BLaER1 treated with 17β-estradiol and CSF1 and Interleukin-3, amounts not matched to agents 10 nM and 100 nM (cell line): ENCODE measurements around the gene KCNK15.

Experiments
- H3K27ac ChIP-seq, 11 experiments: shearing (Covaris generic); formaldehyde crosslinking; 2 replicates each; pipeline ENCODE4 v1.8.1; 2022
- H3K27me3 ChIP-seq, 11 experiments: shearing (Covaris generic); formaldehyde crosslinking; 2 replicates each; pipeline ENCODE4 v1.8.1; 2022
- H3K36me3 ChIP-seq, 11 experiments: shearing (Covaris generic); formaldehyde crosslinking; 2 replicates each; pipeline ENCODE4 v1.8.1; 2022
- H3K4me1 ChIP-seq, 10 experiments: shearing (Covaris generic); formaldehyde crosslinking; 2 replicates each; pipeline ENCODE4 v1.8.1; 2022
- H3K4me2 ChIP-seq, 11 experiments: shearing (Covaris generic); formaldehyde crosslinking; 2 replicates each; pipeline ENCODE4 v1.8.1; 2022
- H3K4me3 ChIP-seq, 10 experiments: shearing (Covaris generic); formaldehyde crosslinking; 2 replicates each; pipeline ENCODE4 v1.8.1; 2022
- H3K9ac ChIP-seq, 11 experiments: shearing (Covaris generic); formaldehyde crosslinking; 2 replicates each; pipeline ENCODE4 v1.8.1; 2022
- H3K9me3 ChIP-seq, 11 experiments: shearing (Covaris generic); formaldehyde crosslinking; replicated peaks in 1 of 11; 2 replicates each; pipeline ENCODE4 v1.8.1; 2022
- H4K20me1 ChIP-seq, 11 experiments: shearing (Covaris generic); formaldehyde crosslinking; 2 replicates each; pipeline ENCODE4 v1.8.1; 2022
- Cebpa-rat ChIP-seq, 11 experiments: shearing (Covaris generic); IDR thresholded peaks; 2 replicates each; pipeline ENCODE4 v1.8.1; 2022

KCNK15 gene

DNA sequence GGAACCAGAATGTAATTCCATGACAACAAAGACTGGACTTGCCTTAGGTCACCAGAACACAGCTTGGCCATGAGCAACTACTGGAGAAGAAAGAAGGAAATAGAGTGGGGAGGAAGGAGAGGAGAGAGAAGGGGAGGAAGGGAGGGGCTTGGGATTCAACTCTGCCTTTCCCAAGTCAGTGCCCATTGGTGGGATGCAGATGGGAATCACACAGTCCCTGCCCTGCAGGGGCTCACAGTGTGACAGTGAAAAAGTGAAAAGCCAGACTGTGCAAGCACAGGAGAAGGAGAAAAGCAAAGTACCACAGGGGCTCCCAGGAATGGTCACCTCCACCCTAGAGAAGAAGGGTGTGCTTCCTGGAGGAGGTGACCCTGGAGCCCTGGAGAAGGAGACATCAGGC lies 50.6 kb downstream of the KCNK15 start:
- H3K4me3 ChIP-seq: no peak overlapping the region
- no peak overlapping the region for H3K27ac ChIP-seq
- no peak overlapping the region for H3K9ac ChIP-seq
- H3K9me3 ChIP-seq: no peaks in the 10 kb centered on the region
- H4K20me1 ChIP-seq: no peaks in the 10 kb centered on the region; a peak in 2 of 22 replicates
- no peaks in the 10 kb centered on the region for H3K27me3 ChIP-seq
- no peak overlapping the region for H3K4me2 ChIP-seq
- H3K36me3 ChIP-seq: no peaks in the 10 kb centered on the region
- peaks cover 0 to 14% (median 3%) of the 10 kb centered on the region in 10 experiments; a peak in 7 of 20 replicates for H3K4me1 ChIP-seq
- no peak for TF ChIP-seq Cebpa-rat (IDR thresholded peaks at IDR 0.05)

DNA sequence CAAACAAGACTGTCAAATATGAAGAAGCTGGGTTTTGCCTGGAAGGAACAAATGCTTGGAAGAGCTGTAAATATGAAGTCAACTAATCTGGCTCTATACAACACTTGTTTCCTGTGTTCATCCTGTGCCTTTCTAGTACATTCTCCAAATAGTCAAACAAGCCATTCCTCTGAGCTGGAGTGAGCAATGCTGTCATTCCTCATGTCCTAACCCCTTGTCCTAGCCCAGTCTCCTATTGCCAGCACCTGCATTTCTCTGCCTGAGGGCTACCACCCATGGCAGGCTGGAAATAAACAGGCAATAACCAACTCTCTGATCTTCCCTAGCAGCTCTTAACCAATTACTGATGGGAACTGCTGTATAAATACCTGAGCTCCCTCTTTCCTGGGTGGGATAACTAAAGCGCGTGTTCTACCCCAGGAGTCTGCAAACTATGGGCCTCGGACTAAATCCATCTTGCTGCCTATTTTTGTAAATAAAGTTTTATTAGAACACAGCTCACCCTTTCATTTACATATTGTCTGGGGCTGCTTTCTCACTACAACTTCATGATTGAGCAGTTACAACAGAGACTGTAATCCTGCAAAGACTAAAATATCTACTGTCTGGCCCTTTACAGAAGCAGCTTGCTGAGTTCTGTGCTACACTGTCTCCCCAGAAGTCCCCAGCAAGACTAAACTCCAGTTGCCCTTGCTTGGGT lies 51.2 kb downstream of the KCNK15 start:
- no peaks in the 10 kb centered on the region for H3K27me3 ChIP-seq
- no peak overlapping the region for H3K4me2 ChIP-seq
- H3K9me3 ChIP-seq: no peaks in the 10 kb centered on the region
- H3K4me3 ChIP-seq: no peak overlapping the region
- H4K20me1 ChIP-seq: no peaks in the 10 kb centered on the region; a peak in 2 of 22 replicates
- H3K36me3 ChIP-seq: no peaks in the 10 kb centered on the region
- H3K4me1 ChIP-seq: peaks cover 0 to 17% (median 6%) of the 10 kb centered on the region in 10 experiments; a peak in 7 of 20 replicates
- H3K27ac ChIP-seq: no peak overlapping the region
- no peak overlapping the region for H3K9ac ChIP-seq
- no peak for TF ChIP-seq Cebpa-rat (IDR thresholded peaks at IDR 0.05)

DNA sequence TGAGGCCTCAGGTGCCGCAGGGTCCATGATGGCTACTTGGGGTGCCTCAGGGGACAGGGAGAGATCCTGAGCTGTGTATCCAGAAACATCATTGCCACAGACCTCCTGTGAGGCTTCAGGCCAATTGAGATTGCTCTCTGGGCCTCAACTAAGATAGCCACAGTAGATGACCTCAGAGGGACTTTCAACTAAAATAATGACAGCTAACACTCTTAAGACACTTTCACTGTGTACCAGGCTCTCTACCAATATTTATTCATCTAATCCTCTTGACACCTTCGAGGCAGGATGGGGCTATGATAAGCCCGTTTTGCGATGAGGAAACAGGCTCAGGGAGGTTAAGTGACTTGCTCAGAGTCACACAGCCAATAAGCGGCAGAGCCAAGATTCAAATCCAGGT lies 54.0 kb downstream of the KCNK15 start:
- no peaks in the 10 kb centered on the region; a peak in 1 of 22 replicates for H4K20me1 ChIP-seq

DNA sequence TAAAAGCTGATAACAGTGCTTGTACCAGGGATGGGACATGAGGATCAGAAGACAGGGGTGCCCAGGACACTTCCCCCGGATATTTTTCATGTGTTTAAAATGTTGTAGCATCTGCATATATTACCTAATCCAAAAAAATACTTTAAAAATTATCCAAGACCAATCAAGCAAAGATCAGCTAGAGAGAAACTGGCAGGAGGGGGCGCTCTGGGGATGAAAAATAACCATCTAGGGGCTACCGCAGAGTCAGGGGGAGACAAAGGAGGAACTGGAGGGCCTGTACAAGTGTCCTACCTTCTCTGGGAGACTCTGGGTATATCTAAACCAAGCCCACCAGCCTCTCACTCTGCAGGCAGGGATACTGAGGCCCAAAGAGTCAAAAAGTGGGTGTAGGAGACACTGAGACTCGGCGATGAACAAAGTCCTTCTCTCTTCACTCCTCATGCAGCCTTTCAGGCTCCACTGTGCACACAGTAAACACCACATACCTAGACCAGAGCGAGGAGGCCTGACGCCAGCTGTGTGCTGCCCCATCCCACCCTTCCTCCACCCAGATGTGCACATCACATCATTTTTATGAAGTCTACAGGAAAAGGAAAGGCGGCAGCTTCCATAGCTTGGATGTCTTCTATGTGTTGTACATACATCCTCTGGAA lies 54.9 kb downstream of the KCNK15 start:
- Histone ChIP-seq H3K9me3 (no peaks in the 10 kb centered on the region), H3K4me1 (peaks cover 0 to 13% (median 6%) of the 10 kb centered on the region in 10 experiments; a peak in 11 of 20 replicates), H3K4me2 (no peak overlapping the region), H3K36me3 (no peaks in the 10 kb centered on the region), H4K20me1 (no peaks in the 10 kb centered on the region; a peak in 1 of 22 replicates), H3K9ac (no peak overlapping the region), H3K27ac (no peak overlapping the region), H3K27me3 (no peaks in the 10 kb centered on the region), H3K4me3 (no peak overlapping the region)
- no peak for TF ChIP-seq Cebpa-rat (IDR thresholded peaks at IDR 0.05)

More for the DNA sequence above, 54.0 kb downstream of the KCNK15 start:
- Histone ChIP-seq H3K27me3 (no peaks in the 10 kb centered on the region), H3K9ac (no peak overlapping the region), H3K36me3 (no peaks in the 10 kb centered on the region), H3K4me2 (no peak overlapping the region), H3K4me3 (no peak overlapping the region), H3K9me3 (no peaks in the 10 kb centered on the region), H3K4me1 (peaks cover 0 to 7% (median 5%) of the 10 kb centered on the region in 10 experiments; a peak in 7 of 20 replicates), H3K27ac (no peak overlapping the region)
- no peak for TF ChIP-seq Cebpa-rat (IDR thresholded peaks at IDR 0.05)
